Body of pancreas (tissue), 4 donors: Measurements from ENCODE around the gene OGFR. TPM values are rescaled to one million over a fixed set of nuclear protein-coding genes. Genes with fewer than 3 reads are reported as not detected.
"Not testable (repeated sequence)": the region's sequence is repeated elsewhere in the genome, so short reads cannot be mapped to it uniquely, and the experiment has no call there.

Experiments
- ATAC-seq: fragments of 150-250 bp; one replicate; pipeline ENCODE4 v1.9.1; 2016
- DNase-seq, 4 donors: peaks; one replicate each; pipeline ENCODE4 v3.0.0-alpha.2; 2019
- H3K27ac ChIP-seq, 4 donors: fragments of 200-600 bp; sonication (generic); 1 replicate in 3 of 4; 2 replicates in 1 of 4; pipeline versions ENCODE4 v1.5.1 to v1.6.1; 2016 to 2019; ENCODE audit warnings: mild to moderate bottlenecking in 1 of 4, mixed read lengths in 1 of 4, moderate library complexity in 1 of 4
- H3K27me3 ChIP-seq, 2 donors: fragments of 200-600 bp; sonication (generic); one replicate each; pipeline ENCODE4 v1.6.0; 2016; ENCODE audit warnings: mild to moderate bottlenecking in 1 of 2
- H3K36me3 ChIP-seq, 2 donors: fragments of 200-600 bp; sonication (generic); replicated peaks in 1 of 2; 2 replicates each; pipeline ENCODE4 v1.5.1; 2016; ENCODE audit warnings: low read depth in 2 of 2; ENCODE audit not compliant: insufficient read depth in 1 of 2
- H3K4me1 ChIP-seq: fragments of 200-600 bp; sonication (generic); one replicate; pipeline ENCODE4 v1.6.0; 2016
- H3K4me3 ChIP-seq, 2 donors: fragments of 200-600 bp; sonication (generic); 1 replicate in 1 of 2; 2 replicates in 1 of 2; pipeline ENCODE4 v1.5.1; 2016 to 2019
- H3K9me3 ChIP-seq, 3 donors: fragments of 200-600 bp; sonication (generic); 1 replicate in 2 of 3; 2 replicates in 1 of 3; pipeline ENCODE4 v1.5.1; 2016
- CTCF ChIP-seq, 7 experiments: fragments of 450-650 bp in 4 of 7; fragments of 200-600 bp in 3 of 7; sonication (generic) in 3 of 7; IDR thresholded peaks; one replicate each; pipeline ENCODE4 v1.5.1; 2016 to 2019; ENCODE audit warnings: antibody characterized with exemption in 7 of 7
- POLR2A ChIP-seq, 3 donors: fragments of 450-650 bp; IDR thresholded peaks; one replicate each; pipeline ENCODE4 v1.6.1; 2016; ENCODE audit warnings: antibody characterized with exemption in 3 of 3, mild to moderate bottlenecking in 2 of 3
- WGBS, 2 donors: methylation state at CpG; one replicate each; pipeline ENCODE4 v1.1.5; 2017; 5-methylcytosine and 5-hydroxymethylcytosine counted together
- intact Hi-C: fragments of 100-400 bp; cut with DNase I; formaldehyde crosslinking; loops from one replicate; pipeline ENCODE4 v1.15.1; 2023
- total RNA-seq, 2 donors: library from RNA; depleted of rRNA; stranded (reverse); fragments of >200 nt; gene quantifications; one replicate each; pipeline ENCODE4 v1.1.0, GENCODE V29; 2016

OGFR gene
- total RNA-seq, 2 donors from 2014 or later: 46.4 to 47.8 TPM

- Histone ChIP-seq H3K4me1 (no peaks in the 10 kb centered on the region), H3K9me3 (no peaks in the 10 kb centered on the region), H3K4me3 (no peak overlapping the region), H3K36me3 (peaks cover 0 to 4% of the 10 kb centered on the region in 2 donors), H3K27ac (no peak overlapping the region), H3K27me3 (no peaks in the 10 kb centered on the region)
- 86% methylated on average over 12 of the region's 12 CpGs for WGBS, 2 donors
- TF ChIP-seq POLR2A (IDR thresholded peaks at IDR 0.05) (no peak), CTCF (IDR thresholded peaks at IDR 0.05) (no peak)
- no peak for DNase-seq
- ATAC-seq: no peak
- intact Hi-C loops: no loop called here
Measured at GRCh38 chr20:62852841-62853240, 48.2 kb downstream of the OGFR start.

- DNase-seq, H3K4me3 ChIP-seq, H3K27ac ChIP-seq, H3K4me1 ChIP-seq, H3K27me3 ChIP-seq, H3K36me3 ChIP-seq, ATAC-seq, H3K9me3 ChIP-seq, intact Hi-C loops: not testable (repeated sequence)
- WGBS, 2 donors: 87 to 91% methylated on average over 6 of the region's 6 CpGs
Measured at GRCh38 chr20:62853304-62853703, 48.7 kb downstream of the OGFR start.

GRCh38 chr20:62854121-62854520 lies 49.5 kb downstream of the OGFR start:
- intact Hi-C loops: no loop called here
- no peak overlapping the region for H3K4me3 ChIP-seq
- TF ChIP-seq POLR2A (IDR thresholded peaks at IDR 0.05) (no peak), CTCF (IDR thresholded peaks at IDR 0.05) (no peak)
- WGBS, 2 donors: 92 to 95% methylated on average over 12 to 13 of the region's 13 CpGs
- H3K4me1 ChIP-seq: no peaks in the 10 kb centered on the region
- H3K9me3 ChIP-seq: no peaks in the 10 kb centered on the region
- H3K27me3 ChIP-seq: no peaks in the 10 kb centered on the region
- DNase-seq (no peak), ATAC-seq (no peak)
- H3K36me3 ChIP-seq: peaks cover 0 to 4% of the 10 kb centered on the region in 2 donors
- H3K27ac ChIP-seq: no peak overlapping the region

- Histone ChIP-seq H3K9me3 (no peaks in the 10 kb centered on the region), H3K4me3 (no peak overlapping the region), H3K36me3 (peaks cover 0 to 4% of the 10 kb centered on the region in 2 donors), H3K27ac (no peak overlapping the region), H3K27me3 (no peaks in the 10 kb centered on the region), H3K4me1 (peaks cover 10% of the 10 kb centered on the region)
- ATAC-seq: no peak
- intact Hi-C loops: no loop called here
- WGBS, 2 donors: 95 to 99% methylated on average over 4 to 5 of the region's 5 CpGs
- no peak for DNase-seq
- TF ChIP-seq CTCF (IDR thresholded peaks at IDR 0.05) (no peak), POLR2A (IDR thresholded peaks at IDR 0.05) (no peak)
Measured at GRCh38 chr20:62855120-62855519, 50.5 kb downstream of the OGFR start.

- H3K27ac ChIP-seq: no peak overlapping the region
- no peak overlapping the region for H3K4me3 ChIP-seq
- intact Hi-C loops: no loop called here
- no peak for DNase-seq
- 93 to 94% methylated on average over 19 to 25 of the region's 25 CpGs for WGBS, 2 donors
- H3K4me1 ChIP-seq: peaks cover 18% of the 10 kb centered on the region
- TF ChIP-seq CTCF (IDR thresholded peaks at IDR 0.05) (no peak), POLR2A (IDR thresholded peaks at IDR 0.05) (no peak)
- no peaks in the 10 kb centered on the region for H3K9me3 ChIP-seq
- no peak for ATAC-seq
- peaks cover 0 to 4% of the 10 kb centered on the region in 2 donors for H3K36me3 ChIP-seq
- no peaks in the 10 kb centered on the region for H3K27me3 ChIP-seq
Measured at GRCh38 chr20:62856931-62857619, 52.4 kb downstream of the OGFR start.
